MCF 10A (cell line): ENCODE measurements around the gene TULP4. TPM values are rescaled to one million over a fixed set of nuclear protein-coding genes. Genes with fewer than 3 reads are reported as not detected.

ENCODE experiments used
- BruUV-seq: library from RNA; stranded (reverse); fragments of 400-500 nt; replicated peaks from 2 replicates; lab custom pipeline; 2021; lab: Mats Ljungman, UMichigan
- CTCF ChIA-PET: fragments of 300-600 bp; sonication (Branson Sonifier 250); formaldehyde crosslinking; extraction: SDS; loops from one replicate; lab custom pipeline; 2021; ENCODE audit warnings: antibody characterized with exemption, inconsistent platforms; lab: Yijun Ruan, JAX
- POLR2A ChIA-PET: fragments of 300-600, 350-650 bp; sonication (Branson Sonifier 250); formaldehyde crosslinking; extraction: SDS; loops from one replicate; lab custom pipeline; 2020; ENCODE audit warnings: antibody characterized with exemption, inconsistent platforms; lab: Yijun Ruan, JAX
- DNase-seq: peaks from one replicate; pipeline ENCODE4 v3.0.0-alpha.2; 2018; ENCODE audit not compliant: unreplicated experiment
- H3K27ac Mint-ChIP-seq: one replicate; pipeline ENCODE4 v1.8.0; 2022; ENCODE audit warnings: mild to moderate bottlenecking, low read depth, mixed read lengths; ENCODE audit not compliant: unreplicated experiment
- H3K27me3 Mint-ChIP-seq: one replicate; pipeline ENCODE4 v1.8.0; 2022; ENCODE audit warnings: mixed read lengths; ENCODE audit not compliant: insufficient read depth, unreplicated experiment
- H3K36me3 Mint-ChIP-seq: one replicate; pipeline ENCODE4 v1.8.0; 2022; ENCODE audit warnings: mild to moderate bottlenecking, moderate library complexity, mixed read lengths; ENCODE audit not compliant: insufficient read depth, unreplicated experiment
- H3K4me1 Mint-ChIP-seq: one replicate; pipeline ENCODE4 v1.8.0; 2022; ENCODE audit warnings: mixed read lengths; ENCODE audit not compliant: insufficient read depth, unreplicated experiment
- H3K4me3 Mint-ChIP-seq: one replicate; pipeline ENCODE4 v1.8.0; 2022; ENCODE audit warnings: mild to moderate bottlenecking, moderate library complexity, mixed read lengths; ENCODE audit not compliant: unreplicated experiment
- H3K9me3 Mint-ChIP-seq: one replicate; pipeline ENCODE4 v1.8.0; 2022; ENCODE audit warnings: mixed read lengths; ENCODE audit not compliant: unreplicated experiment
- CTCF ChIP-seq: fragments of 200-600 bp; IDR thresholded peaks from one replicate; pipeline ENCODE4 v1.8.0; 2022; ENCODE audit warnings: antibody characterized with exemption, mild to moderate bottlenecking; ENCODE audit not compliant: unreplicated experiment
- intact Hi-C: fragments of 100-400 bp; cut with micrococcal nuclease; formaldehyde crosslinking; loops from 2 replicates; pipeline ENCODE4 v1.14.1; 2022
- total RNA-seq: library from RNA; stranded (reverse); gene quantifications from 2 replicates; pipeline ENCODE4 v1.2.3, GENCODE V29; 2022

Gene TULP4
- total RNA-seq, 1 experiment from 2014 or later: 64.2 TPM

- POLR2A ChIA-PET: interaction anchor here (1.4 kb wide), 1 partner anchor 9 kb away, joined by 4 read pairs; no protein-coding TSS in a partner anchor
- H3K36me3 Mint-ChIP-seq: peaks cover 12% of the 10 kb centered on the region
- CTCF ChIA-PET: interaction anchor here (0.7 to 1.1 kb wide), 3 partner anchors 51 to 246 kb away, joined by 3 to 4 read pairs (median 3); no protein-coding TSS in a partner anchor
- intact Hi-C loops: no loop called here
- no TSS peak for BruUV-seq
- no peak for DNase-seq
- no peak for TF ChIP-seq CTCF
- no peaks in the 10 kb centered on the region for H3K27me3 Mint-ChIP-seq
- H3K4me3 Mint-ChIP-seq: no peak overlapping the region
- no peaks in the 10 kb centered on the region for H3K4me1 Mint-ChIP-seq
- H3K27ac Mint-ChIP-seq: no peak overlapping the region
- no peaks in the 10 kb centered on the region for H3K9me3 Mint-ChIP-seq
Measured at GRCh38 chr6:158272324-158272723, 39.9 kb upstream of the TULP4 start.

GRCh38 chr6:158278004-158278403, 34.3 kb upstream of the TULP4 start:
- no peak for TF ChIP-seq CTCF
- ChIA-PET CTCF (interaction anchor here (0.5 to 1.1 kb wide), 3 partner anchors 125 to 1370 kb away, joined by 3 to 4 read pairs (median 4); no protein-coding TSS in a partner anchor), POLR2A (interaction anchor here (0.7 to 1.2 kb wide), 2 partner anchors 18 to 31 kb away, joined by 3 read pairs; no protein-coding TSS in a partner anchor)
- Mint-ChIP-seq H3K36me3 (no peaks in the 10 kb centered on the region), H3K9me3 (no peaks in the 10 kb centered on the region), H3K27me3 (no peaks in the 10 kb centered on the region), H3K4me3 (no peak overlapping the region), H3K4me1 (no peaks in the 10 kb centered on the region), H3K27ac (no peak overlapping the region)
- intact Hi-C loops: no loop called here
- no peak for DNase-seq
- no TSS peak for BruUV-seq

GRCh38 chr6:158279615-158280014, 32.6 kb upstream of the TULP4 start:
- H3K4me1 Mint-ChIP-seq: peaks cover 7% of the 10 kb centered on the region
- H3K27ac Mint-ChIP-seq: no peak overlapping the region
- intact Hi-C loops: no loop called here
- DNase-seq: no peak
- TF ChIP-seq CTCF: no peak
- POLR2A ChIA-PET: interaction anchor here (0.7 kb wide), 1 partner anchor 31 kb away, joined by 3 read pairs; no protein-coding TSS in a partner anchor
- CTCF ChIA-PET: no interaction called here
- H3K36me3 Mint-ChIP-seq: no peaks in the 10 kb centered on the region
- no peak overlapping the region for H3K4me3 Mint-ChIP-seq
- no peaks in the 10 kb centered on the region for H3K27me3 Mint-ChIP-seq
- no peaks in the 10 kb centered on the region for H3K9me3 Mint-ChIP-seq
- BruUV-seq: no TSS peak

- Mint-ChIP-seq H3K4me1 (peaks cover 21% of the 10 kb centered on the region), H3K36me3 (peaks cover 9% of the 10 kb centered on the region), H3K27ac (peak overlapping the region; percentile 73), H3K4me3 (no peak overlapping the region), H3K9me3 (no peaks in the 10 kb centered on the region), H3K27me3 (no peaks in the 10 kb centered on the region)
- intact Hi-C loops: no loop called here
- POLR2A ChIA-PET: no interaction called here
- BruUV-seq: no TSS peak
- no peak for DNase-seq
- CTCF ChIA-PET: interaction anchor here (0.6 to 2.4 kb wide), 2 partner anchors 10 to 63 kb away, joined by 3 to 6 read pairs; no protein-coding TSS in a partner anchor
- TF ChIP-seq CTCF: no peak
Measured at GRCh38 chr6:158283304-158283980, 28.8 kb upstream of the TULP4 start.
